BE2C (cell line): ENCODE data around the gene SPIN2B. TPM values are rescaled to one million over a fixed set of nuclear protein-coding genes. Genes with fewer than 3 reads are reported as not detected.
"Not testable (repeated sequence)": the region's sequence is repeated elsewhere in the genome, so short reads cannot be mapped to it uniquely, and the experiment has no call there.

Source experiments
- DNase-seq: peaks from one replicate; pipeline ENCODE4 v3.0.0-alpha.2; 2020
- H3K27me3 ChIP-seq: fragments of 250-450 bp; sonication (Bioruptor Pico); 2 replicates; pipeline ENCODE4 v1.5.1; 2020; ENCODE audit warnings: mild to moderate bottlenecking
- H3K36me3 ChIP-seq: fragments of 250-450 bp; sonication (Bioruptor Pico); 2 replicates; pipeline ENCODE4 v1.5.1; 2020; ENCODE audit warnings: mild to moderate bottlenecking
- H3K4me1 ChIP-seq: fragments of 250-450 bp; sonication (Bioruptor Pico); 2 replicates; pipeline ENCODE4 v1.5.1; 2020
- H3K4me3 ChIP-seq: 2 replicates; pipeline ENCODE4 v1.5.1; 2011; ENCODE audit warnings: low read depth, low read length
- H3K9me3 ChIP-seq: fragments of 250-450 bp; sonication (Bioruptor Pico); 2 replicates; pipeline ENCODE4 v1.5.1; 2020
- polyA plus RNA-seq: library from polyadenylated mRNA; unstranded; fragments of >200 nt; gene quantifications from one replicate; pipeline ENCODE4 v1.2.1, GENCODE V29; 2012; ENCODE audit warnings: low read depth, missing spikeins; ENCODE audit not compliant: insufficient read length, insufficient read depth
- TF ChIP-seq, protein P1 (sequence below): IDR thresholded peaks from 2 replicates; pipeline ENCODE4 v1.5.1; 2012; ENCODE audit warnings: mild to moderate bottlenecking, low read depth, low read length

SPIN2B gene
- polyA plus RNA-seq, result 26.7 TPM

DNA sequence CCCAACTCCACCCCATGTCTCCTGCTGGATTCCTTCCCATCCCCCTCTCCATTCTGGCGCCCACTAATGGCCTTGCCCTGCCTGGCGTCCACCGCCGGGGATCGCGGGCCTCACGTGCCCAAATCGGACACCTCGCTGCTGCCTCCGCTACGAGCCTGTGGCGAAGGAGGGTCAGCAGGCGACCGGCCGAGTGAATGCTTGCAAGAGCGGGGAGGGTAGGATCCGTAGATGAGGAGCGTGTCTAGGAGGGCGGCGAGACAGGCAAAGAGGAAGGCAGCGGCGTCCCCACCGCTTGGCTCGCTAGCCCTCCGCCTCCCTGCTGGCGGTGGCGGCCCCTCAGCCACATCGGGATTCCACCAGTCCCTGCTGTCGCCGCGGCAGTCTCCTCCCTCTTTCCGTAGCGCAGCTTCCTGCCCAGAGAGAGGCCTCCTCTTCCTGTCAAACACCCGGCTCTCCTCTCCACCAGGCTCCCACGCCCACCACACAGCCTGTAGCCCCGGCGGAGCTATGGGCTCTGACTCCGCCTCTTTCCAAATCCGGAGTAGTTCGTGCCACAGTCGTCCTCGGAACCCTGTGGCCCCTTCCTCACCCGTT, at the start of gene SPIN2B:
Gene SPIN2B (minus strand): TSS at position 387 of the 594 bp plus-strand sequence.
- Histone ChIP-seq H3K9me3 (no peaks in the 10 kb centered on the region), H3K27me3 (no peaks in the 10 kb centered on the region), H3K4me1 (no peaks in the 10 kb centered on the region), H3K4me3 (peak within 1 kb of the TSS; percentile 65), H3K36me3 (no peaks in the 10 kb centered on the region)
- DNase-seq, result peak; percentile 89
- TF ChIP-seq, protein P1, sequence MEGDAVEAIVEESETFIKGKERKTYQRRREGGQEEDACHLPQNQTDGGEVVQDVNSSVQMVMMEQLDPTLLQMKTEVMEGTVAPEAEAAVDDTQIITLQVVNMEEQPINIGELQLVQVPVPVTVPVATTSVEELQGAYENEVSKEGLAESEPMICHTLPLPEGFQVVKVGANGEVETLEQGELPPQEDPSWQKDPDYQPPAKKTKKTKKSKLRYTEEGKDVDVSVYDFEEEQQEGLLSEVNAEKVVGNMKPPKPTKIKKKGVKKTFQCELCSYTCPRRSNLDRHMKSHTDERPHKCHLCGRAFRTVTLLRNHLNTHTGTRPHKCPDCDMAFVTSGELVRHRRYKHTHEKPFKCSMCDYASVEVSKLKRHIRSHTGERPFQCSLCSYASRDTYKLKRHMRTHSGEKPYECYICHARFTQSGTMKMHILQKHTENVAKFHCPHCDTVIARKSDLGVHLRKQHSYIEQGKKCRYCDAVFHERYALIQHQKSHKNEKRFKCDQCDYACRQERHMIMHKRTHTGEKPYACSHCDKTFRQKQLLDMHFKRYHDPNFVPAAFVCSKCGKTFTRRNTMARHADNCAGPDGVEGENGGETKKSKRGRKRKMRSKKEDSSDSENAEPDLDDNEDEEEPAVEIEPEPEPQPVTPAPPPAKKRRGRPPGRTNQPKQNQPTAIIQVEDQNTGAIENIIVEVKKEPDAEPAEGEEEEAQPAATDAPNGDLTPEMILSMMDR, result peak; percentile 4; the same call in 1 of the 2 replicates

- H3K4me1 ChIP-seq, result no peaks in the 10 kb centered on the region
- TF ChIP-seq, protein P1, result peak; percentile 45
- DNase-seq, result peak; percentile 15
- no peaks in the 10 kb centered on the region for H3K36me3 ChIP-seq
- no peaks in the 10 kb centered on the region for H3K27me3 ChIP-seq
- H3K4me3 ChIP-seq, result no peak overlapping the region
- no peaks in the 10 kb centered on the region for H3K9me3 ChIP-seq
These were observed 35.2 kb upstream of the SPIN2B start for GRCh38 chrX:57156397-57157049.

GRCh38 chrX:57155171-57155570, 33.8 kb upstream of the SPIN2B start:
- DNase-seq, result no peak
- Histone ChIP-seq H3K9me3 (no peaks in the 10 kb centered on the region), H3K36me3 (no peaks in the 10 kb centered on the region), H3K27me3 (no peaks in the 10 kb centered on the region), H3K4me3 (no peak overlapping the region), H3K4me1 (no peaks in the 10 kb centered on the region)
- TF ChIP-seq, protein P1, result no peak

GRCh38 chrX:57152222-57152621, 30.9 kb upstream of the SPIN2B start:
- H3K27me3 ChIP-seq, result not testable (repeated sequence)

GRCh38 chrX:57138674-57139073, 17.3 kb upstream of the SPIN2B start:
- Histone ChIP-seq H3K27me3 (no peaks in the 10 kb centered on the region), H3K36me3 (no peaks in the 10 kb centered on the region), H3K4me3 (no peak overlapping the region), H3K9me3 (no peaks in the 10 kb centered on the region), H3K4me1 (no peaks in the 10 kb centered on the region)
- TF ChIP-seq, protein P1, result no peak
- no peak for DNase-seq

More at GRCh38 chrX:57152222-57152621, 30.9 kb upstream of the SPIN2B start:
- DNase-seq, H3K9me3 ChIP-seq, H3K4me1 ChIP-seq, H3K36me3 ChIP-seq, H3K4me3 ChIP-seq: not testable (repeated sequence)

GRCh38 chrX:57137501-57137900, 16.2 kb upstream of the SPIN2B start:
- Histone ChIP-seq H3K9me3 (no peaks in the 10 kb centered on the region), H3K4me3 (no peak overlapping the region), H3K36me3 (no peaks in the 10 kb centered on the region), H3K4me1 (no peaks in the 10 kb centered on the region), H3K27me3 (no peaks in the 10 kb centered on the region)
- TF ChIP-seq, protein P1, result no peak
- no peak for DNase-seq

GRCh38 chrX:57137073-57137472, 15.7 kb upstream of the SPIN2B start, which contains the start of gene SPIN2A:
SPIN2A (minus strand) TSS chrX:57137397; CDS start chrX:57136597, 800 bp downstream.
- H3K9me3 ChIP-seq, H3K4me1 ChIP-seq, H3K4me3 ChIP-seq, H3K27me3 ChIP-seq, H3K36me3 ChIP-seq: not testable (repeated sequence)
- DNase-seq, result peak; percentile 3

- DNase-seq, H3K4me1 ChIP-seq, H3K4me3 ChIP-seq, H3K27me3 ChIP-seq, H3K9me3 ChIP-seq, H3K36me3 ChIP-seq: not testable (repeated sequence)
These were observed 15.2 kb upstream of the SPIN2B start for GRCh38 chrX:57136589-57136988.
